Mesenchymal stem cell (in vitro differentiated cells and primary cell): ENCODE data around the gene BARHL2.

ENCODE experiments used
- DNase-seq: peaks from one replicate; pipeline ENCODE4 v3.0.0-alpha.2; 2013
- H2AFZ ChIP-seq: one replicate; pipeline ENCODE4 v1.6.1; 2013; ENCODE audit warnings: low read depth, mild to moderate bottlenecking, control low read depth, inconsistent platforms, low read length, moderate library complexity
- H2AK5ac ChIP-seq: 2 replicates; pipeline ENCODE4 v1.6.1; 2013; ENCODE audit warnings: low read length, moderate library complexity, mild to moderate bottlenecking, inconsistent platforms; ENCODE audit not compliant: severe bottlenecking
- H2BK120ac ChIP-seq: one replicate; pipeline ENCODE4 v1.6.1; 2013; ENCODE audit warnings: low read depth, mild to moderate bottlenecking, inconsistent platforms, low read length, moderate library complexity
- H2BK12ac ChIP-seq, 2 experiments: one replicate each; pipeline ENCODE4 v1.6.1; 2013; ENCODE audit warnings: inconsistent platforms in 2 of 2, low read length in 2 of 2, mild to moderate bottlenecking in 2 of 2, moderate library complexity in 2 of 2, control low read depth in 1 of 2
- H2BK15ac ChIP-seq: one replicate; pipeline ENCODE4 v1.6.1; 2013; ENCODE audit warnings: mild to moderate bottlenecking, low read depth, inconsistent platforms; ENCODE audit not compliant: poor library complexity, severe bottlenecking
- H2BK5ac ChIP-seq: 2 replicates; pipeline ENCODE4 v1.6.1; 2013; ENCODE audit warnings: low read depth, mild to moderate bottlenecking, low read length, control low read depth, inconsistent platforms; ENCODE audit not compliant: poor library complexity, severe bottlenecking
- H3K14ac ChIP-seq, 2 experiments: one replicate each; pipeline ENCODE4 v1.6.1; 2013; ENCODE audit warnings: inconsistent platforms in 2 of 2, low read length in 2 of 2, control low read depth in 1 of 2, mild to moderate bottlenecking in 1 of 2, moderate library complexity in 1 of 2
- H3K18ac ChIP-seq, 2 experiments: one replicate each; pipeline ENCODE4 v1.6.1; 2013; ENCODE audit warnings: inconsistent platforms in 2 of 2, low read length in 2 of 2, control low read depth in 1 of 2, low read depth in 1 of 2, mild to moderate bottlenecking in 1 of 2
- H3K23ac ChIP-seq, 2 experiments: one replicate each; pipeline ENCODE4 v1.6.1; 2013; ENCODE audit warnings: inconsistent platforms in 2 of 2, low read length in 2 of 2, mild to moderate bottlenecking in 2 of 2, moderate library complexity in 2 of 2, control low read depth in 1 of 2
- H3K27ac ChIP-seq: 2 replicates; pipeline ENCODE4 v1.5.1; 2013; ENCODE audit warnings: mild to moderate bottlenecking, moderate library complexity, low read length, control low read depth, inconsistent platforms; ENCODE audit not compliant: poor library complexity, severe bottlenecking
- H3K27me3 ChIP-seq, 2 experiments: 2 replicates each; pipeline versions ENCODE4 v1.6.1 to v1.7.0; 2013; ENCODE audit warnings: low read length in 2 of 2, mild to moderate bottlenecking in 2 of 2, moderate library complexity in 2 of 2, control low read depth in 1 of 2, inconsistent platforms in 1 of 2; ENCODE audit not compliant: control insufficient read depth in 1 of 2, insufficient read depth in 1 of 2
- H3K36me3 ChIP-seq, 2 experiments: 2 replicates each; pipeline versions ENCODE4 v1.6.1 to v1.7.0; 2013; ENCODE audit warnings: low read length in 2 of 2, control low read depth in 1 of 2, inconsistent platforms in 1 of 2, low read depth in 1 of 2, mild to moderate bottlenecking in 1 of 2; ENCODE audit not compliant: insufficient read depth in 2 of 2, control insufficient read depth in 1 of 2
- H3K4ac ChIP-seq, 2 experiments: one replicate each; pipeline ENCODE4 v1.6.1; 2013; ENCODE audit warnings: inconsistent platforms in 2 of 2, low read length in 2 of 2, mild to moderate bottlenecking in 2 of 2, moderate library complexity in 2 of 2, control low read depth in 1 of 2, low read depth in 1 of 2
- H3K4me1 ChIP-seq: 2 replicates; pipeline ENCODE4 v1.6.1; 2013; ENCODE audit warnings: low read depth, low read length, control low read depth; ENCODE audit not compliant: control insufficient read depth, insufficient read depth
- H3K4me2 ChIP-seq: 2 replicates; pipeline ENCODE4 v1.6.1; 2013; ENCODE audit warnings: low read length, mild to moderate bottlenecking, inconsistent platforms; ENCODE audit not compliant: poor library complexity, severe bottlenecking
- H3K4me3 ChIP-seq, 2 experiments: 2 replicates each; pipeline versions ENCODE4 v1.5.1 to v1.7.0; 2013; ENCODE audit warnings: low read length in 2 of 2, mild to moderate bottlenecking in 2 of 2, control low read depth in 1 of 2, low read depth in 1 of 2; ENCODE audit not compliant: insufficient read depth in 1 of 2
- H3K79me1 ChIP-seq: replicated peaks from 2 replicates; pipeline ENCODE4 v1.6.1; 2013; ENCODE audit warnings: mild to moderate bottlenecking, control low read depth, low read length, inconsistent platforms; ENCODE audit not compliant: poor library complexity, severe bottlenecking
- H3K9ac ChIP-seq: 2 replicates; pipeline ENCODE4 v1.7.0; 2013; ENCODE audit warnings: mild to moderate bottlenecking, low read length, moderate library complexity
- H3K9me3 ChIP-seq: 2 replicates; pipeline ENCODE4 v1.7.0; 2013; ENCODE audit warnings: mild to moderate bottlenecking, low read length; ENCODE audit not compliant: control insufficient read depth
- H4K8ac ChIP-seq: one replicate; pipeline ENCODE4 v1.6.1; 2013; ENCODE audit warnings: inconsistent platforms, mild to moderate bottlenecking, low read length, moderate library complexity
- H4K91ac ChIP-seq: one replicate; pipeline ENCODE4 v1.6.1; 2013; ENCODE audit warnings: mild to moderate bottlenecking, low read length, inconsistent platforms
- WGBS: methylation state at CpG from one replicate; pipeline ENCODE4 v1.1.7; 2013; ENCODE audit warnings: mixed read lengths; 5-methylcytosine and 5-hydroxymethylcytosine counted together

BARHL2 gene

GRCh38 chr1:90761156-90761555 lies 44.1 kb upstream of the BARHL2 start:
- Histone ChIP-seq H2BK5ac (no peak overlapping the region), H3K4me2 (no peak overlapping the region), H3K27me3 (peaks cover 8 to 17% of the 10 kb centered on the region in 2 experiments), H2AK5ac (no peak overlapping the region), H3K18ac (no peak overlapping the region), H4K8ac (no peak overlapping the region), H3K4me3 (no peak overlapping the region), H2AFZ (no peak overlapping the region), H3K27ac (no peak overlapping the region), H3K4me1 (no peaks in the 10 kb centered on the region), H2BK15ac (no peak overlapping the region), H4K91ac (no peak overlapping the region), H3K36me3 (no peaks in the 10 kb centered on the region), H2BK12ac (no peak overlapping the region), H3K9me3 (no peaks in the 10 kb centered on the region), H3K4ac (no peak overlapping the region), H3K23ac (no peak overlapping the region), H3K9ac (no peak overlapping the region), H3K79me1 (no peaks in the 10 kb centered on the region), H2BK120ac (no peak overlapping the region), H3K14ac (peak overlapping the region in 1 of 2 experiments; percentile 65)
- no peak for DNase-seq
- WGBS, result 77% methylated on average over 7 of the region's 7 CpGs

- H2AFZ ChIP-seq, result no peak overlapping the region
- 78% methylated on average over 1 of the region's 1 CpG for WGBS
- DNase-seq, result no peak
- H3K23ac ChIP-seq, result no peak overlapping the region
- no peaks in the 10 kb centered on the region for H3K79me1 ChIP-seq
- peaks cover 5 to 6% of the 10 kb centered on the region in 2 experiments for H3K27me3 ChIP-seq
- H2BK12ac ChIP-seq, result no peak overlapping the region
- H3K4me2 ChIP-seq, result no peak overlapping the region
- no peak overlapping the region for H3K27ac ChIP-seq
- H2BK120ac ChIP-seq, result no peak overlapping the region
- H3K4me1 ChIP-seq, result no peaks in the 10 kb centered on the region
- no peak overlapping the region for H2BK15ac ChIP-seq
- no peak overlapping the region for H2BK5ac ChIP-seq
- H3K9ac ChIP-seq, result no peak overlapping the region
- H3K4me3 ChIP-seq, result no peak overlapping the region
- H3K14ac ChIP-seq, result no peak overlapping the region
- H3K9me3 ChIP-seq, result no peaks in the 10 kb centered on the region
- H3K18ac ChIP-seq, result no peak overlapping the region
- H2AK5ac ChIP-seq, result no peak overlapping the region
- H3K36me3 ChIP-seq, result no peaks in the 10 kb centered on the region
- H4K8ac ChIP-seq, result no peak overlapping the region
- H3K4ac ChIP-seq, result no peak overlapping the region
- no peak overlapping the region for H4K91ac ChIP-seq
Measured at GRCh38 chr1:90753556-90753955, 36.5 kb upstream of the BARHL2 start.

- no peak overlapping the region for H4K91ac ChIP-seq
- H2AFZ ChIP-seq, result no peak overlapping the region
- H3K4me1 ChIP-seq, result no peaks in the 10 kb centered on the region
- no peak overlapping the region for H4K8ac ChIP-seq
- no peak overlapping the region for H2BK5ac ChIP-seq
- no peak overlapping the region for H3K9ac ChIP-seq
- H3K27me3 ChIP-seq, result peaks cover 5 to 18% of the 10 kb centered on the region in 2 experiments
- no peaks in the 10 kb centered on the region for H3K9me3 ChIP-seq
- H3K14ac ChIP-seq, result no peak overlapping the region
- H3K4ac ChIP-seq, result no peak overlapping the region
- no peak overlapping the region for H3K4me3 ChIP-seq
- H3K36me3 ChIP-seq, result no peaks in the 10 kb centered on the region
- H2BK12ac ChIP-seq, result no peak overlapping the region
- H2BK120ac ChIP-seq, result no peak overlapping the region
- no peak for DNase-seq
- H2AK5ac ChIP-seq, result no peak overlapping the region
- no peak overlapping the region for H2BK15ac ChIP-seq
- no peaks in the 10 kb centered on the region for H3K79me1 ChIP-seq
- no peak overlapping the region for H3K18ac ChIP-seq
- no peak overlapping the region for H3K27ac ChIP-seq
- no peak overlapping the region for H3K4me2 ChIP-seq
- no peak overlapping the region for H3K23ac ChIP-seq
Measured at GRCh38 chr1:90748668-90749067, 31.6 kb upstream of the BARHL2 start.

DNA sequence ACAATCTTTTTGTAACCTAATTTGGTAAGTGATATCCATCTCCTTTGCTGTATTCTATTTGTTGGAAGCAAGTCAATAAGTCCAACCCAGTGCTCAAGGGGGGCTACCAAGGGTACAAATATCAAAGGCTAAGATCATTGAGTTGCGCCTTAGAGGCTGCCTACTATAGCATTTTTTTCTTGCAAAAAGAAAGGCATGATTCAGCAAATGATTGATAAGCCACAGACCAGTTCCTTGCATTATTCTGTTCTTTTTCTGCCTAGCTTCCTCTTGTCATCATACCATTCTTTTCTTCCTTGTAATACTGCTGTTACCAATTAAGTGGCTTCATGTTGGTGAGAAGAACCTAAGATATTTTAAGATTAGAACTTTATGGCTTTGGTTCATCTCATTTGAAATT lies 29.8 kb upstream of the BARHL2 start:
- no peak overlapping the region for H3K4me2 ChIP-seq
- no peak overlapping the region for H2BK15ac ChIP-seq
- H2BK12ac ChIP-seq, result no peak overlapping the region
- DNase-seq, result no peak
- H3K14ac ChIP-seq, result no peak overlapping the region
- H2BK120ac ChIP-seq, result no peak overlapping the region
- no peak overlapping the region for H3K27ac ChIP-seq
- WGBS, result 85% methylated on average over 1 of the region's 1 CpG
- H3K9me3 ChIP-seq, result no peaks in the 10 kb centered on the region
- no peak overlapping the region for H3K23ac ChIP-seq
- no peaks in the 10 kb centered on the region for H3K4me1 ChIP-seq
- H3K79me1 ChIP-seq, result no peaks in the 10 kb centered on the region
- H3K4ac ChIP-seq, result no peak overlapping the region
- H4K8ac ChIP-seq, result no peak overlapping the region
- H2AFZ ChIP-seq, result no peak overlapping the region
- H2BK5ac ChIP-seq, result no peak overlapping the region
- no peaks in the 10 kb centered on the region for H3K36me3 ChIP-seq
- H4K91ac ChIP-seq, result no peak overlapping the region
- no peak overlapping the region for H3K18ac ChIP-seq
- H3K4me3 ChIP-seq, result no peak overlapping the region
- peaks cover 5 to 15% of the 10 kb centered on the region in 2 experiments for H3K27me3 ChIP-seq
- no peak overlapping the region for H3K9ac ChIP-seq
- H2AK5ac ChIP-seq, result no peak overlapping the region
